ENCODE measurements around the gene KRT78. TPM values are rescaled to one million over a fixed set of nuclear protein-coding genes. Genes with fewer than 3 reads are reported as not detected.
A peak's percentile ranks its signal among the peaks of the same experiment; 100 is the strongest.
"Not testable (repeated sequence)": the region's sequence is repeated elsewhere in the genome, so short reads cannot be mapped to it uniquely, and the experiment has no call there.

The KRT78 gene
- total RNA-seq, 1 experiment from 2014 or later: not detected

GRCh38 chr12:52891044-52891443 lies 42.2 kb upstream of the KRT78 start:
- no peak for DNase-seq (ENCODE audit: low spot score)
- no TSS peak for BruUV-seq (replicated peaks)
- no peak overlapping the region for H3K27ac ChIP-seq (ENCODE audit: low read depth, low read length, poor library complexity, severe bottlenecking)
- H3K27me3 ChIP-seq (replicated peaks; ENCODE audit: insufficient read depth, low read depth, low read length, poor library complexity): no peaks in the 10 kb centered on the region
- no peak overlapping the region for H3K4me3 ChIP-seq (ENCODE audit: low read depth, low read length, poor library complexity, severe bottlenecking)
- intact Hi-C loops (cut with micrococcal nuclease; ENCODE audit: unreplicated experiment): no loop called here
- ChIA-PET CTCF (no interaction called here), POLR2A (ENCODE audit: low non-redundant PET) (no interaction called here)
- H3K36me3 ChIP-seq (ENCODE audit: insufficient read depth, low read length, poor library complexity, severe bottlenecking): no peaks in the 10 kb centered on the region
- no peak for TF ChIP-seq CTCF (conservative IDR thresholded peaks at IDR 0.05; ENCODE audit: low read depth, low read length)
- peaks cover 10% of the 10 kb centered on the region for H3K4me1 ChIP-seq (ENCODE audit: insufficient read depth, low read length, poor library complexity, severe bottlenecking)
- H3K9me3 ChIP-seq (ENCODE audit: low read depth, low read length, poor library complexity, severe bottlenecking): no peaks in the 10 kb centered on the region

GRCh38 chr12:52890417-52890816 lies 41.6 kb upstream of the KRT78 start:
- H3K27me3 ChIP-seq (replicated peaks; ENCODE audit: insufficient read depth, low read depth, low read length, poor library complexity): no peaks in the 10 kb centered on the region
- H3K4me3 ChIP-seq (ENCODE audit: low read depth, low read length, poor library complexity, severe bottlenecking): no peak overlapping the region
- no peak overlapping the region for H3K27ac ChIP-seq (ENCODE audit: low read depth, low read length, poor library complexity, severe bottlenecking)
- TF ChIP-seq CTCF (conservative IDR thresholded peaks at IDR 0.05; ENCODE audit: low read depth, low read length): no peak
- no peak for TF ChIP-seq EZH2 (IDR thresholded peaks at IDR 0.05; ENCODE audit: borderline replicate concordance, low read depth, low read length, poor library complexity, severe bottlenecking)
- CTCF ChIA-PET: interaction anchor here (0.6 kb wide), 1 partner anchor 87 kb away, joined by 11 read pairs; no protein-coding TSS in a partner anchor
- no TSS peak for BruUV-seq (replicated peaks)
- no peak for DNase-seq (ENCODE audit: low spot score)
- peaks cover 5% of the 10 kb centered on the region for H3K4me1 ChIP-seq (ENCODE audit: insufficient read depth, low read length, poor library complexity, severe bottlenecking)
- no peaks in the 10 kb centered on the region for H3K36me3 ChIP-seq (ENCODE audit: insufficient read depth, low read length, poor library complexity, severe bottlenecking)
- POLR2A ChIA-PET (ENCODE audit: low non-redundant PET): no interaction called here
- no peaks in the 10 kb centered on the region for H3K9me3 ChIP-seq (ENCODE audit: low read depth, low read length, poor library complexity, severe bottlenecking)
- intact Hi-C loops (cut with micrococcal nuclease; ENCODE audit: unreplicated experiment): no loop called here

- Histone ChIP-seq H3K9me3 (ENCODE audit: low read depth, low read length, poor library complexity, severe bottlenecking) (no peaks in the 10 kb centered on the region), H3K4me3 (ENCODE audit: low read depth, low read length, poor library complexity, severe bottlenecking) (no peak overlapping the region), H3K4me1 (ENCODE audit: insufficient read depth, low read length, poor library complexity, severe bottlenecking) (peaks cover 4% of the 10 kb centered on the region), H3K36me3 (ENCODE audit: insufficient read depth, low read length, poor library complexity, severe bottlenecking) (no peaks in the 10 kb centered on the region), H3K27ac (ENCODE audit: low read depth, low read length, poor library complexity, severe bottlenecking) (no peak overlapping the region), H3K27me3 (replicated peaks; ENCODE audit: insufficient read depth, low read depth, low read length, poor library complexity) (no peaks in the 10 kb centered on the region)
- ChIA-PET POLR2A (ENCODE audit: low non-redundant PET) (no interaction called here), CTCF (interaction anchor here (0.6 to 3.4 kb wide), 9 partner anchors 11 to 214 kb away, joined by 3 to 121 read pairs (median 3); no protein-coding TSS in a partner anchor)
- no TSS peak for BruUV-seq (replicated peaks)
- TF ChIP-seq CTCF (conservative IDR thresholded peaks at IDR 0.05; ENCODE audit: low read depth, low read length) (peak; percentile 94), EZH2 (IDR thresholded peaks at IDR 0.05; ENCODE audit: borderline replicate concordance, low read depth, low read length, poor library complexity, severe bottlenecking) (no peak)
- intact Hi-C loops (cut with micrococcal nuclease; ENCODE audit: unreplicated experiment): loop anchor here (1.0 kb wide), 1 partner anchor 97 kb away; no protein-coding TSS in a partner anchor
- DNase-seq (ENCODE audit: low spot score): peak; percentile 79
Observed at GRCh38 chr12:52884526-52885293, 35.9 kb upstream of the KRT78 start.

- POLR2A ChIA-PET (ENCODE audit: low non-redundant PET): interaction anchor here (0.6 kb wide), 1 partner anchor 90 kb away, joined by 14 read pairs; no protein-coding TSS in a partner anchor
Observed at GRCh38 chr12:52880499-52880898, 31.7 kb upstream of the KRT78 start.

More at GRCh38 chr12:52880499-52880898, 31.7 kb upstream of the KRT78 start:
- H3K4me1 ChIP-seq (ENCODE audit: insufficient read depth, low read length, poor library complexity, severe bottlenecking); H3K27me3 ChIP-seq (replicated peaks; ENCODE audit: insufficient read depth, low read depth, low read length, poor library complexity); H3K27ac ChIP-seq (ENCODE audit: low read depth, low read length, poor library complexity, severe bottlenecking); H3K36me3 ChIP-seq (ENCODE audit: insufficient read depth, low read length, poor library complexity, severe bottlenecking); DNase-seq (ENCODE audit: low spot score); H3K9me3 ChIP-seq (ENCODE audit: low read depth, low read length, poor library complexity, severe bottlenecking); BruUV-seq (replicated peaks); H3K4me3 ChIP-seq (ENCODE audit: low read depth, low read length, poor library complexity, severe bottlenecking): not testable (repeated sequence)
- CTCF ChIA-PET: interaction anchor here (0.6 to 4.4 kb wide), 12 partner anchors 10 to 728 kb away, joined by 3 to 36 read pairs (median 7); no protein-coding TSS in a partner anchor
- intact Hi-C loops (cut with micrococcal nuclease; ENCODE audit: unreplicated experiment): loop anchor here (1.0 kb wide), 1 partner anchor 728 kb away; no protein-coding TSS in a partner anchor

Data from A673 (cell line).